ENCODE results near the gene PKP1.

DNA sequence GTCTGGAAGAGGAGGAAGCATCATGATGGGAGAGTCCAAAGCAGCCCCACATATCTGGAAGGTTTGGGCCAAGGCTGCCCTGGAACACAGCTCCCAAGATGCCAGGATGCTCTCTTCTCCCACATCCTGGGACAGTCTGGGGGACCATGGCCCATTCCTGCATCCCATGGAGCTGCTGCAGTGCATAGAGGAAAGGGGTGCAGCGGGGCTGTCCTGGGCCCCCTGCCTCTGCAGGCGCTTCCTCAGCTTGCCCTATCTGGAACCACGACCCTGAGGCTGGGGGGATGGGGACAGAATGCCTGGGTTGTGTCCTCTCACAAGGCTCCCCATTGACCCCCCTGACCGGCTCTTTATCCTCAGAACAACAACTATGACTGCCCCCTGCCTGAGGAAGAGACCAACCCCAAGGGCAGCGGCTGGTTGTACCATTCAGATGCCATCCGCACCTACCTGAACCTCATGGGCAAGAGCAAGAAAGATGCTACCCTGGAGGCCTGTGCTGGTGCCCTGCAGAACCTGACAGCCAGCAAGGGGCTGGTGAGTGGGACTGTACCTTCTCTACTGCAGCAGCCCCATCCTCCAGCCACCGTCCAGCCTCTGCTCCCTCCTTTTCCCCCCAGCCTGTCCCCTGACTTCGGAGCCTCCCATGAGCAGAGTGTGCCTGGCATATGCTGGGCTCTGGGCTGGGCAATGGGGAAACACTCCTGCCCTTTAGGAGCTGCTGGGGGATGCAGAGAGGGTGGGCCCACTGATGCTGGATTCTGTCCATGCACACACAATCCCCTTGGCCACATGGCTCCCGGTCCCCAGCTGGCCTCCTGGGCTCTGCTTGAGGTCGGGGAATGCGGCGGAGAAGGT, 39.6 kb downstream of the PKP1 start:
- TF ChIP-seq, protein P1, sequence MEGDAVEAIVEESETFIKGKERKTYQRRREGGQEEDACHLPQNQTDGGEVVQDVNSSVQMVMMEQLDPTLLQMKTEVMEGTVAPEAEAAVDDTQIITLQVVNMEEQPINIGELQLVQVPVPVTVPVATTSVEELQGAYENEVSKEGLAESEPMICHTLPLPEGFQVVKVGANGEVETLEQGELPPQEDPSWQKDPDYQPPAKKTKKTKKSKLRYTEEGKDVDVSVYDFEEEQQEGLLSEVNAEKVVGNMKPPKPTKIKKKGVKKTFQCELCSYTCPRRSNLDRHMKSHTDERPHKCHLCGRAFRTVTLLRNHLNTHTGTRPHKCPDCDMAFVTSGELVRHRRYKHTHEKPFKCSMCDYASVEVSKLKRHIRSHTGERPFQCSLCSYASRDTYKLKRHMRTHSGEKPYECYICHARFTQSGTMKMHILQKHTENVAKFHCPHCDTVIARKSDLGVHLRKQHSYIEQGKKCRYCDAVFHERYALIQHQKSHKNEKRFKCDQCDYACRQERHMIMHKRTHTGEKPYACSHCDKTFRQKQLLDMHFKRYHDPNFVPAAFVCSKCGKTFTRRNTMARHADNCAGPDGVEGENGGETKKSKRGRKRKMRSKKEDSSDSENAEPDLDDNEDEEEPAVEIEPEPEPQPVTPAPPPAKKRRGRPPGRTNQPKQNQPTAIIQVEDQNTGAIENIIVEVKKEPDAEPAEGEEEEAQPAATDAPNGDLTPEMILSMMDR (conservative IDR thresholded peaks at IDR 0.05; ENCODE audit: low read depth, low read length) = no peak
- TF ChIP-seq RCOR1 (IDR thresholded peaks at IDR 0.05; ENCODE audit: insufficient replicate concordance, low read length) = no peak
- no peak for TF ChIP-seq SMC3 (IDR thresholded peaks at IDR 0.05; ENCODE audit: low read depth, low read length)
- TF ChIP-seq, protein P2, sequence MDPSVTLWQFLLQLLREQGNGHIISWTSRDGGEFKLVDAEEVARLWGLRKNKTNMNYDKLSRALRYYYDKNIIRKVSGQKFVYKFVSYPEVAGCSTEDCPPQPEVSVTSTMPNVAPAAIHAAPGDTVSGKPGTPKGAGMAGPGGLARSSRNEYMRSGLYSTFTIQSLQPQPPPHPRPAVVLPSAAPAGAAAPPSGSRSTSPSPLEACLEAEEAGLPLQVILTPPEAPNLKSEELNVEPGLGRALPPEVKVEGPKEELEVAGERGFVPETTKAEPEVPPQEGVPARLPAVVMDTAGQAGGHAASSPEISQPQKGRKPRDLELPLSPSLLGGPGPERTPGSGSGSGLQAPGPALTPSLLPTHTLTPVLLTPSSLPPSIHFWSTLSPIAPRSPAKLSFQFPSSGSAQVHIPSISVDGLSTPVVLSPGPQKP (IDR thresholded peaks at IDR 0.05; ENCODE audit: borderline replicate concordance, low read depth, low read length) = no peak
- TF ChIP-seq CEBPB (IDR thresholded peaks at IDR 0.05; ENCODE audit: low read depth, low read length) = no peak
- TF ChIP-seq FOS (IDR thresholded peaks at IDR 0.05; ENCODE audit: low read depth, low read length) = no peak
- TF ChIP-seq POLR2A (IDR thresholded peaks at IDR 0.05; ENCODE audit: low read depth, low read length) = no peak

Measured in IMR-90 (cell line).